Trophoblast cell (in vitro differentiated cells and primary cell): ENCODE measurements around the gene VSTM4.

ENCODE experiments used
- DNase-seq, 2 donors: peaks; one replicate each; pipeline ENCODE4 v3.0.0-alpha.2; 2016
- H2AFZ ChIP-seq: 2 replicates; pipeline ENCODE4 v1.6.1; 2013; ENCODE audit warnings: low read length, moderate library complexity, mild to moderate bottlenecking; ENCODE audit not compliant: insufficient read depth, poor library complexity
- H2AK5ac ChIP-seq: 2 replicates; pipeline ENCODE4 v1.6.1; 2013; ENCODE audit warnings: mild to moderate bottlenecking, low read length
- H2BK120ac ChIP-seq: 2 replicates; pipeline ENCODE4 v1.6.1; 2013; ENCODE audit warnings: low read length, mild to moderate bottlenecking, moderate library complexity; ENCODE audit not compliant: insufficient read depth, poor library complexity
- H2BK12ac ChIP-seq: 2 replicates; pipeline ENCODE4 v1.6.1; 2013; ENCODE audit warnings: mild to moderate bottlenecking, low read length, moderate library complexity
- H2BK5ac ChIP-seq: 2 replicates; pipeline ENCODE4 v1.6.1; 2013; ENCODE audit warnings: low read length, low read depth, moderate library complexity, mild to moderate bottlenecking; ENCODE audit not compliant: poor library complexity
- H3K14ac ChIP-seq: 2 replicates; pipeline ENCODE4 v1.6.1; 2013; ENCODE audit warnings: mild to moderate bottlenecking, low read length
- H3K18ac ChIP-seq: 2 replicates; pipeline ENCODE4 v1.6.1; 2013; ENCODE audit warnings: mild to moderate bottlenecking, low read length
- H3K23ac ChIP-seq: 2 replicates; pipeline ENCODE4 v1.6.1; 2013; ENCODE audit warnings: low read length
- H3K27ac ChIP-seq: 2 replicates; pipeline ENCODE4 v1.5.1; 2013; ENCODE audit warnings: low read depth, mild to moderate bottlenecking, inconsistent platforms, low read length, moderate library complexity
- H3K27me3 ChIP-seq: 2 replicates; pipeline ENCODE4 v1.6.1; 2013; ENCODE audit warnings: inconsistent platforms, mild to moderate bottlenecking, low read length, moderate library complexity; ENCODE audit not compliant: insufficient read depth
- H3K36me3 ChIP-seq, 2 experiments: 1 replicate in 1 of 2; 2 replicates in 1 of 2; pipeline ENCODE4 v1.6.1; 2013; ENCODE audit warnings: low read length in 2 of 2, mild to moderate bottlenecking in 2 of 2, moderate library complexity in 1 of 2; ENCODE audit not compliant: insufficient read depth in 2 of 2, control insufficient read depth in 1 of 2
- H3K4ac ChIP-seq: 2 replicates; pipeline ENCODE4 v1.6.1; 2013; ENCODE audit warnings: low read depth, mild to moderate bottlenecking, low read length, moderate library complexity
- H3K4me1 ChIP-seq, 2 experiments: 1 replicate in 1 of 2; 2 replicates in 1 of 2; pipeline ENCODE4 v1.6.1; 2013; ENCODE audit warnings: low read length in 2 of 2, mild to moderate bottlenecking in 2 of 2, moderate library complexity in 1 of 2; ENCODE audit not compliant: insufficient read depth in 2 of 2, control insufficient read depth in 1 of 2
- H3K4me2 ChIP-seq: 2 replicates; pipeline ENCODE4 v1.6.1; 2013; ENCODE audit warnings: inconsistent platforms, mild to moderate bottlenecking, low read length, moderate library complexity
- H3K4me3 ChIP-seq: 2 replicates; pipeline ENCODE4 v1.5.1; 2013; ENCODE audit warnings: mild to moderate bottlenecking, low read depth, low read length, inconsistent platforms
- H3K79me1 ChIP-seq: one replicate; pipeline ENCODE4 v1.6.1; 2013; ENCODE audit warnings: low read length
- H3K79me2 ChIP-seq: 2 replicates; pipeline ENCODE4 v1.6.1; 2013; ENCODE audit warnings: low read length, mild to moderate bottlenecking; ENCODE audit not compliant: control insufficient read depth, insufficient read depth, poor library complexity
- H3K9ac ChIP-seq: 2 replicates; pipeline ENCODE4 v1.6.1; 2013; ENCODE audit warnings: mild to moderate bottlenecking, low read length
- H3K9me3 ChIP-seq: 2 replicates; pipeline ENCODE4 v1.6.1; 2013; ENCODE audit warnings: low read depth, mild to moderate bottlenecking, control low read depth, inconsistent platforms, low read length; ENCODE audit not compliant: insufficient read depth
- H4K12ac ChIP-seq: 2 replicates; pipeline ENCODE4 v1.6.1; 2013; ENCODE audit warnings: low read depth, mild to moderate bottlenecking, low read length, moderate library complexity
- H4K8ac ChIP-seq: 2 replicates; pipeline ENCODE4 v1.6.1; 2013; ENCODE audit warnings: low read depth, mild to moderate bottlenecking, low read length, moderate library complexity
- H4K91ac ChIP-seq: one replicate; pipeline ENCODE4 v1.6.1; 2013; ENCODE audit warnings: low read depth, mild to moderate bottlenecking, low read length, moderate library complexity
- WGBS: extraction: QIAGEN DNeasy Blood & Tissue Kit; methylation state at CpG from one replicate; pipeline ENCODE4 v1.1.7; 2013; ENCODE audit warnings: missing lambda C conversion rate; ENCODE audit not compliant: insufficient read length, insufficient coverage; ENCODE audit errors: extremely low coverage; 5-methylcytosine and 5-hydroxymethylcytosine counted together

Gene VSTM4

GRCh38 chr10:49040601-49041000 is 74.7 kb downstream of the VSTM4 start:
- H3K18ac ChIP-seq, result no peak overlapping the region
- no peak overlapping the region for H3K9ac ChIP-seq
- H3K4ac ChIP-seq, result no peak overlapping the region
- no peaks in the 10 kb centered on the region for H3K4me1 ChIP-seq
- H3K27ac ChIP-seq, result no peak overlapping the region
- no peaks in the 10 kb centered on the region for H3K27me3 ChIP-seq
- H2AK5ac ChIP-seq, result no peak overlapping the region
- H2AFZ ChIP-seq, result no peak overlapping the region
- no peak overlapping the region for H4K8ac ChIP-seq
- no peak overlapping the region for H4K91ac ChIP-seq
- no peak overlapping the region for H3K4me2 ChIP-seq
- no peak overlapping the region for H2BK5ac ChIP-seq
- H3K36me3 ChIP-seq, result no peaks in the 10 kb centered on the region
- H3K79me2 ChIP-seq, result no peaks in the 10 kb centered on the region
- no peaks in the 10 kb centered on the region for H3K79me1 ChIP-seq
- no CpG with 5 or more reads among the region's 4 CpGs for WGBS
- no peak overlapping the region for H2BK120ac ChIP-seq
- no peak overlapping the region for H4K12ac ChIP-seq
- H3K9me3 ChIP-seq, result no peaks in the 10 kb centered on the region
- no peak for DNase-seq
- H3K4me3 ChIP-seq, result no peak overlapping the region
- no peak overlapping the region for H3K14ac ChIP-seq
- no peak overlapping the region for H2BK12ac ChIP-seq
- H3K23ac ChIP-seq, result no peak overlapping the region

GRCh38 chr10:49039409-49039808 is 75.9 kb downstream of the VSTM4 start:
- Histone ChIP-seq H3K27ac (no peak overlapping the region), H2BK5ac (no peak overlapping the region), H3K9me3 (no peaks in the 10 kb centered on the region), H3K4ac (no peak overlapping the region), H4K91ac (no peak overlapping the region), H3K14ac (no peak overlapping the region), H3K23ac (no peak overlapping the region), H2AFZ (no peak overlapping the region), H3K79me2 (no peaks in the 10 kb centered on the region), H4K12ac (no peak overlapping the region), H3K27me3 (no peaks in the 10 kb centered on the region), H4K8ac (no peak overlapping the region), H3K9ac (no peak overlapping the region), H3K4me3 (no peak overlapping the region), H3K4me2 (no peak overlapping the region), H2BK12ac (no peak overlapping the region), H3K4me1 (no peaks in the 10 kb centered on the region), H3K18ac (no peak overlapping the region), H3K36me3 (no peaks in the 10 kb centered on the region), H2AK5ac (no peak overlapping the region), H3K79me1 (no peaks in the 10 kb centered on the region), H2BK120ac (no peak overlapping the region)
- no CpG with 5 or more reads among the region's 7 CpGs for WGBS
- no peak for DNase-seq

GRCh38 chr10:49038711-49039110 is 76.6 kb downstream of the VSTM4 start:
- H4K8ac ChIP-seq, result no peak overlapping the region
- no peak overlapping the region for H2AFZ ChIP-seq
- no peak overlapping the region for H3K4me2 ChIP-seq
- no peaks in the 10 kb centered on the region for H3K79me1 ChIP-seq
- H4K91ac ChIP-seq, result no peak overlapping the region
- H3K4me1 ChIP-seq, result no peaks in the 10 kb centered on the region
- no peak overlapping the region for H4K12ac ChIP-seq
- no peaks in the 10 kb centered on the region for H3K79me2 ChIP-seq
- H2BK12ac ChIP-seq, result no peak overlapping the region
- no peak overlapping the region for H2BK5ac ChIP-seq
- no peak overlapping the region for H3K9ac ChIP-seq
- no peak overlapping the region for H3K18ac ChIP-seq
- H3K9me3 ChIP-seq, result no peaks in the 10 kb centered on the region
- H3K4ac ChIP-seq, result no peak overlapping the region
- no CpG with 5 or more reads among the region's 5 CpGs for WGBS
- H3K27ac ChIP-seq, result no peak overlapping the region
- no peak overlapping the region for H3K4me3 ChIP-seq
- no peak overlapping the region for H3K23ac ChIP-seq
- H3K27me3 ChIP-seq, result no peaks in the 10 kb centered on the region
- H2AK5ac ChIP-seq, result no peak overlapping the region
- no peak overlapping the region for H3K14ac ChIP-seq
- H2BK120ac ChIP-seq, result no peak overlapping the region
- no peak for DNase-seq
- H3K36me3 ChIP-seq, result no peaks in the 10 kb centered on the region

DNA sequence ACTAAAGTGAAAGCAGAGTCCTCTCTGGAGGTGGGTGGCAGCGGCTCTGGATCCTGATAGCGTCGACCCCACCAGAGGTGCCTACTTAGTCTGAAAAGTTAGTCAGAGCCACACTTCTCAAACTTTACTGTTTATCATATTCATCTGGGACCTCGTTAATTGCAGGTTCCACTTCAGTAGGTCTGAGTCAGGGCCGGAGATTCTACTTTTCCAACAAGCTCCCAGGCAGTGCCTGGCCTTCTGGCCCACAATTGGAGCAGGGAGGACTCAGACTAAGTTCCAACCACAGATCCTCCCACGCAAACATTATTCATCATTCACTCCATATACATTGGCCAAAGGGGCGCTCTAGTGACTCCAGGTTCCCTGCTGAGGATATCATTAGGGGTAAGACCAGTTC is 78.1 kb downstream of the VSTM4 start:
- H2BK12ac ChIP-seq, result no peak overlapping the region
- H3K9ac ChIP-seq, result no peak overlapping the region
- no peaks in the 10 kb centered on the region for H3K9me3 ChIP-seq
- no peak overlapping the region for H3K18ac ChIP-seq
- H2BK120ac ChIP-seq, result no peak overlapping the region
- no peak overlapping the region for H3K27ac ChIP-seq
- H4K12ac ChIP-seq, result no peak overlapping the region
- H3K79me1 ChIP-seq, result no peaks in the 10 kb centered on the region
- no peak overlapping the region for H3K4ac ChIP-seq
- H2BK5ac ChIP-seq, result no peak overlapping the region
- H2AK5ac ChIP-seq, result no peak overlapping the region
- H3K36me3 ChIP-seq, result no peaks in the 10 kb centered on the region
- no peak overlapping the region for H3K4me3 ChIP-seq
- WGBS, result no CpG with 5 or more reads among the region's 7 CpGs
- H2AFZ ChIP-seq, result no peak overlapping the region
- H4K8ac ChIP-seq, result no peak overlapping the region
- no peak overlapping the region for H3K4me2 ChIP-seq
- H3K27me3 ChIP-seq, result no peaks in the 10 kb centered on the region
- no peak overlapping the region for H3K23ac ChIP-seq
- no peaks in the 10 kb centered on the region for H3K4me1 ChIP-seq
- H3K14ac ChIP-seq, result no peak overlapping the region
- no peaks in the 10 kb centered on the region for H3K79me2 ChIP-seq
- DNase-seq, result no peak
- no peak overlapping the region for H4K91ac ChIP-seq
